MM.1S (cell line): ENCODE measurements around the gene WNT3.

ENCODE experiments used
- DNase-seq: peaks from one replicate; pipeline ENCODE4 v3.0.0-alpha.2; 2015
- H2AFZ ChIP-seq: fragments of 300-600 bp; sonication (generic); 2 replicates; pipeline ENCODE4 v1.6.0; 2016; ENCODE audit warnings: antibody characterized with exemption, low read length
- H3F3A ChIP-seq: fragments of 300-600 bp; sonication (generic); 2 replicates; pipeline ENCODE4 v1.6.1; 2016; ENCODE audit warnings: mild to moderate bottlenecking, antibody characterized with exemption, low read length, moderate library complexity, mixed read lengths; ENCODE audit not compliant: insufficient read depth
- H3K27ac ChIP-seq: fragments of 300-600 bp; sonication (generic); 2 replicates; pipeline ENCODE4 v1.5.1; 2016; ENCODE audit warnings: mild to moderate bottlenecking, low read length
- H3K27me3 ChIP-seq: fragments of 300-600 bp; sonication (generic); replicated peaks from 2 replicates; pipeline ENCODE4 v1.6.0; 2016; ENCODE audit warnings: low read length; ENCODE audit not compliant: insufficient read depth
- H3K36me3 ChIP-seq: fragments of 300-600 bp; sonication (generic); replicated peaks from 2 replicates; pipeline ENCODE4 v1.6.1; 2016; ENCODE audit warnings: mild to moderate bottlenecking, low read length, mixed read lengths; ENCODE audit not compliant: insufficient read depth
- H3K4me1 ChIP-seq: fragments of 300-600 bp; sonication (generic); 2 replicates; pipeline ENCODE4 v1.6.1; 2016; ENCODE audit warnings: low read length, mixed read lengths
- H3K4me2 ChIP-seq: fragments of 300-600 bp; sonication (generic); 2 replicates; pipeline ENCODE4 v1.6.0; 2016; ENCODE audit warnings: low read depth, low read length
- H3K4me3 ChIP-seq: fragments of 300-600 bp; sonication (generic); 2 replicates; pipeline ENCODE4 v1.5.1; 2016; ENCODE audit warnings: low read length, mixed read lengths
- H3K79me2 ChIP-seq: fragments of 300-600 bp; sonication (generic); 2 replicates; pipeline ENCODE4 v1.6.1; 2016; ENCODE audit warnings: mixed run types, low read length, mixed read lengths
- H3K9ac ChIP-seq: fragments of 300-600 bp; sonication (generic); 2 replicates; pipeline ENCODE4 v1.6.1; 2016; ENCODE audit warnings: low read length, mixed read lengths
- H3K9me2 ChIP-seq: fragments of 300-600 bp; sonication (generic); replicated peaks from 2 replicates; pipeline ENCODE4 v1.6.1; 2016; ENCODE audit warnings: mild to moderate bottlenecking, low read length, mixed read lengths; ENCODE audit not compliant: insufficient read depth
- H3K9me3 ChIP-seq: fragments of 300-600 bp; sonication (generic); replicated peaks from 2 replicates; pipeline ENCODE4 v1.6.1; 2016; ENCODE audit warnings: mild to moderate bottlenecking, low read length, mixed read lengths; ENCODE audit not compliant: insufficient read depth
- H4K20me1 ChIP-seq: fragments of 300-600 bp; sonication (generic); 2 replicates; pipeline ENCODE4 v1.6.1; 2016; ENCODE audit warnings: mild to moderate bottlenecking, low read length, moderate library complexity, mixed read lengths; ENCODE audit not compliant: insufficient read depth
- EZH2 ChIP-seq: fragments of 300-600 bp; sonication (generic); optimal IDR thresholded peaks from 2 replicates; pipeline ENCODE3; 2017; ENCODE audit warnings: low read depth, mild to moderate bottlenecking, antibody characterized with exemption, low read length, mixed read lengths
- EZH2phosphoT487 ChIP-seq: fragments of 300-600 bp; sonication (generic); IDR thresholded peaks from 2 replicates; pipeline ENCODE4 v1.6.1; 2018; ENCODE audit warnings: antibody characterized with exemption, low read length
- TF ChIP-seq, protein P1 (sequence below): fragments of 300-600 bp; sonication (generic); IDR thresholded peaks from 2 replicates; pipeline ENCODE4 v1.5.1; 2016; ENCODE audit warnings: antibody characterized with exemption, low read length, mixed read lengths

Gene WNT3

DNA sequence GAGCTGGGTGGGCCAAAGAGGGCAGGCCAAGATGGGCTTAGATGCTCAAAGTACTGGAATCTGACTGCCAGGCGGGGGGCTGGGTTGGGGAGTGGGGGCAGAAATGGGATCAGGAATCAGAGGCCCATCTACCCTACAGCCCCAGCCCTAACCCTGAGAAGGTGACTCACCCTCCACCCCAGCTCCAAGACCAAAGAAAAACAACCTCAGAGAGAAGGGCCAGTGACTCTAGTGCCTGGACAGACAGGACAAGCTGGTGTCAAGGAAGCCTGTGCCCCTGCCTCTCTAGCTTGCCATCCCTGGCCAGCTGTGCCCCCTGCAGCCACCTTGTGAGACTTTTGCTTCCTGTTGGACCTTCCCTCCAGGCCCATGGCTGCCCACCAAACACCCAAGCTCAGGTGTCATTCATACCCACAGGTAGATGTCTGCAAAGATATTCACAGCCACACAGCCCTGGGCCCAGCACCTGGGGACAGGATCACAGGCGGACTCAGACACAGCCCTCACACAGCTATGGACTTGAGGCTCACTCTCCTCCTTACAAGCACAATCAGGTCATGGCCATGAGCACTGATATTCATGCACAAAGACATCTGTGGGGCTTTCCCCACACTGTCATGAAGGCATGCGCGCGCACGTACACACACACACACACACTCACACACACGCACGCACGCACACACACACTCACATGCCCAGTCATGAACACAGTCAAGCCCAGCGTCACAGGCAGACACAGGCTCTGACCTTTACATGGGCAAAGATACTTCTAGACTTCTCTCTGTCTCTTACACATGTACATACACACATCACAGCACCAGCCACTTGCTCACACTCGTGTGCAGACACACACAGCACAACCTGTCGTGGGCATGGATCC, 2.8 kb downstream of the WNT3 start:
- TF ChIP-seq EZH2, result no peak
- no peak for TF ChIP-seq EZH2phosphoT487
- TF ChIP-seq, protein P1, sequence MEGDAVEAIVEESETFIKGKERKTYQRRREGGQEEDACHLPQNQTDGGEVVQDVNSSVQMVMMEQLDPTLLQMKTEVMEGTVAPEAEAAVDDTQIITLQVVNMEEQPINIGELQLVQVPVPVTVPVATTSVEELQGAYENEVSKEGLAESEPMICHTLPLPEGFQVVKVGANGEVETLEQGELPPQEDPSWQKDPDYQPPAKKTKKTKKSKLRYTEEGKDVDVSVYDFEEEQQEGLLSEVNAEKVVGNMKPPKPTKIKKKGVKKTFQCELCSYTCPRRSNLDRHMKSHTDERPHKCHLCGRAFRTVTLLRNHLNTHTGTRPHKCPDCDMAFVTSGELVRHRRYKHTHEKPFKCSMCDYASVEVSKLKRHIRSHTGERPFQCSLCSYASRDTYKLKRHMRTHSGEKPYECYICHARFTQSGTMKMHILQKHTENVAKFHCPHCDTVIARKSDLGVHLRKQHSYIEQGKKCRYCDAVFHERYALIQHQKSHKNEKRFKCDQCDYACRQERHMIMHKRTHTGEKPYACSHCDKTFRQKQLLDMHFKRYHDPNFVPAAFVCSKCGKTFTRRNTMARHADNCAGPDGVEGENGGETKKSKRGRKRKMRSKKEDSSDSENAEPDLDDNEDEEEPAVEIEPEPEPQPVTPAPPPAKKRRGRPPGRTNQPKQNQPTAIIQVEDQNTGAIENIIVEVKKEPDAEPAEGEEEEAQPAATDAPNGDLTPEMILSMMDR, result no peak
- H3K9me3 ChIP-seq, result no peaks in the 10 kb centered on the region
- H3F3A ChIP-seq, result no peaks in the 10 kb centered on the region
- H3K27ac ChIP-seq, result no peak overlapping the region
- no peaks in the 10 kb centered on the region for H3K36me3 ChIP-seq
- H3K9me2 ChIP-seq, result no peaks in the 10 kb centered on the region
- no peak overlapping the region for H3K4me3 ChIP-seq
- no peak for DNase-seq
- H3K9ac ChIP-seq, result no peak overlapping the region
- no peaks in the 10 kb centered on the region for H3K79me2 ChIP-seq
- H2AFZ ChIP-seq, result no peak overlapping the region
- no peak overlapping the region for H3K4me2 ChIP-seq
- H3K27me3 ChIP-seq, result peaks cover 70% of the 10 kb centered on the region
- no peaks in the 10 kb centered on the region for H3K4me1 ChIP-seq
- H4K20me1 ChIP-seq, result no peaks in the 10 kb centered on the region

DNA sequence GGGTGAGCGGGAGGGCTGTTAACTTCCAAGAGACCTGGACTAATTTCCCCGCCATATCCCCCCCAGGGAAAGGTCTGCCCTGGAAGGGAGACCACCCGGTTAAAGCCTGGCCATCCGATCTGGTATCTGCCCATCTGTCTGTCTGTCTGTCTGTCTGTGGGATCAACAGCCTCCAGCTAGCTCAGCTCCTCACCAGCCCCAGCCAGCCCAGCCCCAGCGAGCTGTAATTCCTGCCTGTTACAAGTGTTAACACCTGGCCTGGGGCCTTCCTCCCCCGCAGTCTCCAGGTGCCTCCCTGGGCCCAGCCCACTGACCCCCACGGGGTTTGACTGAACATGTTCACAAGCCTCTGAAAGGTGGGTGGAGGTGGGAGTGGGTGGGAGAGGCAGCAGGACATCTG, 4.0 kb downstream of the WNT3 start:
- no peak overlapping the region for H3K27ac ChIP-seq
- H4K20me1 ChIP-seq, result no peaks in the 10 kb centered on the region
- H3K9me2 ChIP-seq, result no peaks in the 10 kb centered on the region
- no peaks in the 10 kb centered on the region for H3K79me2 ChIP-seq
- H3K4me2 ChIP-seq, result no peak overlapping the region
- DNase-seq, result no peak
- H3K27me3 ChIP-seq, result peaks cover 57% of the 10 kb centered on the region
- H2AFZ ChIP-seq, result no peak overlapping the region
- no peaks in the 10 kb centered on the region for H3F3A ChIP-seq
- no peaks in the 10 kb centered on the region for H3K9me3 ChIP-seq
- TF ChIP-seq, protein P1, result no peak
- TF ChIP-seq EZH2 (no peak), EZH2phosphoT487 (no peak)
- H3K4me3 ChIP-seq, result no peak overlapping the region
- no peaks in the 10 kb centered on the region for H3K4me1 ChIP-seq
- no peak overlapping the region for H3K9ac ChIP-seq
- H3K36me3 ChIP-seq, result no peaks in the 10 kb centered on the region

DNA sequence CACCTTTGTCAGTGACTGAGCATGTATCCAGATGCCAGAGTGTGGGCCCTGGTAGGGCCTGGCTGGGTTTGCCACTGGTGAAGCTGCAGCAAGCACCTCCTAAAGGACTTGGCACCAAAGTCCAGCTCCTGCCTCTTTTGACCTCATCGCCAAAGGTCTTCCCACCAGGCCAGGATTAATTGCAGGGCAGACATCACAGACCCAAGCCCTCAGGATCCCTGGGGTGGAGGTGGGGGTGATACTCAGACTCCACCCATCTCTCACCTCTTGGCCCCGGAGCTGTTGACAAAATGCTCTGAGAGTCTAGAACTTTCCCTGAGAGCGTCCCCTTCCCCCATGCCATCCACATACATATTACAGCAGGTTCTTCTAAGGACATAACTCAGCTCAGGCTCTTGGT, 4.6 kb downstream of the WNT3 start:
- Histone ChIP-seq H3K9ac (no peak overlapping the region), H3K27me3 (peaks cover 52% of the 10 kb centered on the region)

More for the DNA sequence above, 4.6 kb downstream of the WNT3 start:
- H3F3A ChIP-seq, result no peaks in the 10 kb centered on the region
- no peak overlapping the region for H3K4me2 ChIP-seq
- TF ChIP-seq, protein P1, result no peak
- TF ChIP-seq EZH2, result no peak
- no peak for TF ChIP-seq EZH2phosphoT487
- no peaks in the 10 kb centered on the region for H3K4me1 ChIP-seq
- no peak overlapping the region for H3K27ac ChIP-seq
- H3K9me2 ChIP-seq, result no peaks in the 10 kb centered on the region
- no peaks in the 10 kb centered on the region for H3K36me3 ChIP-seq
- no peaks in the 10 kb centered on the region for H3K79me2 ChIP-seq
- no peak overlapping the region for H3K4me3 ChIP-seq
- DNase-seq, result no peak
- H3K9me3 ChIP-seq, result no peaks in the 10 kb centered on the region
- no peak overlapping the region for H2AFZ ChIP-seq
- no peaks in the 10 kb centered on the region for H4K20me1 ChIP-seq
